Measurements from ENCODE around the gene NFIB. TPM values are rescaled to one million over a fixed set of nuclear protein-coding genes. Genes with fewer than 3 reads are reported as not detected.
A peak's percentile ranks its signal among the peaks of the same experiment; 100 is the strongest.

Gene NFIB
- polyA plus RNA-seq, 3 donors: 19.9 to 22.1 (median 21.8) TPM

DNA sequence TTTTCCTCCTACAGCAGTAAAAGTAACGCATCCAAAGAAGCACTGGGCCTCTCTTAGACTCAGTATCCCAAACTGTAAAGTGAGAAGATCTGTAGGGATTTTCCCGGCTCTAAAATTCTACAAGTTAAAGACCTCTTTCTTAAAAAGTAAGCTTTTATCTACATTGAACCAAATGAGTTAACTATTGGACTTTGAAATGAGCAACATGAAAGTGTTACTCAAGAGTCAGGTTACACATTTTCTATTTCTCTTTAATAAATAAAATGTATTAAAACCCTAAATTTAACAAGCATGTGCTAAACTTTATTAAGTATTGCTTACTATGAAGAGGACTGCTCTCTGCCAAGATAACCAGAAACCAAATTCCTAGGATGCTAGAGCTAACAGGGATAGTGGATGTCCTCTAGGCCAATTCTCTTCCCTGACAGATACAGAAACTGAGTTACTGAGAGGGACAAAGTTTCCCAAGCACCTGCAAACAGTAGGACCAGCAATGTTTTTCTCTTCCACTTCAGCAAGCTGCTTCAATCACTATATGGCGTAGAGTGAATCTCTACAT, 21.7 kb downstream of the NFIB start:
- DNase-seq (ENCODE audit: extremely low read depth in 1 of 11, low read depth in 9 of 11, low spot score in 4 of 11): no peak

DNA sequence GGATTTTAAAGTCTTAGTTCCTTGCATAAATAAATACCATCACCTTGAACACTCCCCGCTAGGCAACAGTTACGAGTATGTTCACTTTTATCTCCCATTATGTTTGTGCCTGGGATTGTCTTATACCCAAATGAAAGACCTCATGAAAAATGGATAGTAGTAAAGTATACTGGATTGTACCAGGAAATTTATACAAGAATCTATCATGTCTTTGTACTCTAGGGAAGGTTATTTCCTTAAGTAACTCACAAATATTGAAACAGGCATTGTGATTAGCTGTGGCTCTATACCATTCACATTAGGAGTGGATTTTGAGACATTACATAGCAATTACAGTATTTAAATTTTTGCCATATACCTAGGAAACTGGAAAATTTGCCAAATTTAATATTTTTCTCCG, 24.0 kb downstream of the NFIB start:
- DNase-seq (ENCODE audit: extremely low read depth in 1 of 11, low read depth in 9 of 11, low spot score in 4 of 11): no peak

DNA sequence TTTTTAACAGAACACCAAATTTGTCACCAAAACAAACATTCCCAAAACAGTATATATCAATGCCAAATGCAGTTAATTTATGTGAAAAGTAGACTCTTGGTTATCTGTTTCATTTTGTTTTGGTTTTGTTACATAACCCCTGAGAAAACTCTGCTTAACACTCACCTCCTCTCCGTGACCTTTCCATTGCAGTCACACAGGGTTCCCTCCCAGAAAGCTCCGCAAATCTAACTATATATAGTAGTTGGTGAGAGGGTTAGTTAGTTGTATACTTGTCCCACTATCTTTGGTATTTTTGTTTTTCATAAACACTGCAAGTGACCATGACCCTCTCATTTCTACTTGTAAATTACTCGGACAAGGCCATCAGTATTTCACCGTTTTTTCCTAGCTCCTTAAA, 25.5 kb downstream of the NFIB start:
- no peak for DNase-seq (ENCODE audit: extremely low read depth in 1 of 11, low read depth in 9 of 11, low spot score in 4 of 11)

DNA sequence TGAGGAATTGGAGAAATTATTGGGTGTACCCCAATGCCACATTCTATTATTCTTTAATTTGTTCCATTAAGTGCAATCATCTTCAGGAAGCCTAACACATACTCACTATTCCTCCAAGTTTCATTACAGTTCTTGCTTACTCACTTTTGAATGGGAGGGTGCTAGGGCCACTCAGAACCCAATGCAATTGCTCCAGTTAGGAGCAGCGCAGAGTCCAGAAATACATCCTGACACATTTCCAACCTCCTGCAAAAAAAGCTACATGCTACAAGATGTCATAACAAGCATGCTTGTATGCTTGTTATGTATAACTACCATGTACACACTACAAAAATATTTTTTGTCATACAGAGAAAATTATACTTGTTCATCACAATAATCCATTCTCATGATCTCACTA, 27.8 kb downstream of the NFIB start:
- no peak for DNase-seq (ENCODE audit: extremely low read depth in 1 of 11, low read depth in 9 of 11, low spot score in 4 of 11)

DNA sequence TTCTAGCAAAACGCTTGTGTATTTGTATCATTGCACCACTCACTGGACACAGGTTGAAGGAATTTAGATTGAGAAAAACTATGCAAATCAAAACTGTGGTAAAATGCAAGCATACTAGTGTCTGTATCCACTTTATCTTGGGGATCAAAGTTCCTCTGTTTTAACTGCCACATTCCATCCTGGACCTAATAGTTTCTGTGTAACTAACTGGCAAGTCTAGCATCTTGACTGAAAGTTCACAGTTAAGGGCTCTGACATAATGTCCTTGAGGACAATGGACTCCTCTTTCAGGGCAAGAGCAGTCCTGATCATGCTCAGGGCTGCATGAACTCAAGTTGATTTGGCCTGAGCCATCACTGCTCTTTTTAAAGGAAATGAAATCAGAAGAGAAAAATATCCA, 30.7 kb downstream of the NFIB start:
- no peak for DNase-seq (ENCODE audit: extremely low read depth in 1 of 11, low read depth in 9 of 11, low spot score in 4 of 11)

DNA sequence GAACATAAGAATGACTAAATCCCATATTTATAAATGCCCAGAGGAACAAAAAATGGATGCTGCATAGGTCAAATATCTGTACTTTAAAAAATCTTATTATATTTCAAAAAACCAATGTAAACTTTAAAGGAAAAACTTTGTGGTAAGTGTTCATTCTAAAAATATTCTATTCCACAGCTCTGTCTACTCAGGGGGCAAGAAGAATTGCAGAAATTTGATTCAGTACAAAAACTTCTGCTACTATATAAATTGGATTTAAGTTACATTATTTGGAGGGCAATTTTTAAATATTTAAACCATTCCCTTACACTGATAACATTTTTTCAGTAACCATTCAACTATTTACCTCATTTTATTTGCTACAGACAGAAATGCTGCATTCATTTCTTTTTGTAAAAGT, 32.1 kb downstream of the NFIB start:
- DNase-seq (ENCODE audit: extremely low read depth in 1 of 11, low read depth in 9 of 11, low spot score in 4 of 11): no peak

DNA sequence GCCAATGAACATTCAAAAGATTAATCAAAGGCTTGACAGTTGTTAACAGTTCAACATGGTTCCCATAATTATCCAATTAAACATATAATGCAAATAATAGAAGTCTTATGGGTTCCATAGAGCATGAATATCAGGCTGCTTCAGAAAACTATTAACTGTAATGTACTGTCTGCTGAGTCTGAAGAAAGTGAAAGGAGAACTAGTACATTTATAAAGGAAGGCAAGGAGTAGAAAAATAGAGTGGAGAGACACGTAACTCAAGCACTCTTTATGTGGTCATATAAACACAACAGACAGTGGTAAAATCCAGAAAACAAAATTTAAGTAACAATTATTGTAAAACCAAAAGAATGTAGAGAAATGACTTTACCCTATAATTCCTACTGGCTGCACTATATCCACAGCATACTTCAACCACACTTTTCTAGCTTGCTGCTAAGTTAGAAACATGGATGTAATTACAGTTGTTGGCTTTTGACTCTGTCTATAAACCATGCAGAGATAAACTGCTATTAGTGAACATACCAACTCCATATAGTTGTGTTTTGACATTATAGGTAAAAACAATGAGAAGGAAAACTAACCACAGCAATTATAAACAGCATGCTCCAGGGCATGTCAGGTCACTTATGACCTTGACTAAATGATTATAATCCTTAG, 32.7 kb downstream of the NFIB start:
- no peak for DNase-seq (ENCODE audit: extremely low read depth in 1 of 11, low read depth in 9 of 11, low spot score in 4 of 11)

DNA sequence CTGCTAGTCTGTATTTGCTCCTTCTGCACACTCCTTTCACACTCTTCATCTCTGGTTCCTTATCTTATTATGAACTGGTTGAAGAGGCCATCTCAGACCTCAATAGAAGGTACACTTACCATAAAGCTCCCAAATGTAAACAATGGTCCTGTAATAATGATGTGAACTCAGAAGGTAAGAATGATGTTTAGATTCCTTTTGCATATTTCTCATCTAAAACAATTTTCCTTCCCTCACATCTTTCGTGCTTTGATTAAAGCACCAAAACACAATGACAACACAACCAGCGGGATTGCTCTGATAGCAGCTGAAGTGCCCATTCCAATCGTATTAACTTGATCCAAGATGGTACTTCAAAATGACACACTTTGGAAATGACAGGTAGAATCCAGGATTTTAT, 34.3 kb downstream of the NFIB start:
- no peak for DNase-seq (ENCODE audit: extremely low read depth in 1 of 11, low read depth in 9 of 11, low spot score in 4 of 11)

DNA sequence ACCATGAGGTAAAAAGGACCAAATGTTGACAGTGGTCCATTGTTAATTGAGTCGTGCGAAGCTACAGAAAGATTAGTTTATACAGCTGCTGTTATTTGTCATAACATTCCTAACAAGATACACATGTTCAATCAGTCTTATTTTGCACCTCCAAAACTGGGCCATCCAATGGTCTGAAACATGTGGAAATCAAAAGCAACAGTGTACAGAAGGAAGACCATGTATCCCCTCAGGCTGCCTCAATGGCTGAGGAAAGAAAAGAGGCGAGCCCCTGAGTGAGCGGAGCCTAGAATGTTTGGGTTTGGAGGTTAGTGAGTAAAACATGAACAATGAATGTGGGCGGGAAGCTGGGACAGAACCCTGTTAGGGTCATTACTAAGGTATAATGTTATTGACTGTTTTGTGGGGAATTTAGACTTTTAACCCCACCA, 35.6 kb downstream of the NFIB start:
- no peak for DNase-seq (ENCODE audit: extremely low read depth in 1 of 11, low read depth in 9 of 11, low spot score in 4 of 11)

DNA sequence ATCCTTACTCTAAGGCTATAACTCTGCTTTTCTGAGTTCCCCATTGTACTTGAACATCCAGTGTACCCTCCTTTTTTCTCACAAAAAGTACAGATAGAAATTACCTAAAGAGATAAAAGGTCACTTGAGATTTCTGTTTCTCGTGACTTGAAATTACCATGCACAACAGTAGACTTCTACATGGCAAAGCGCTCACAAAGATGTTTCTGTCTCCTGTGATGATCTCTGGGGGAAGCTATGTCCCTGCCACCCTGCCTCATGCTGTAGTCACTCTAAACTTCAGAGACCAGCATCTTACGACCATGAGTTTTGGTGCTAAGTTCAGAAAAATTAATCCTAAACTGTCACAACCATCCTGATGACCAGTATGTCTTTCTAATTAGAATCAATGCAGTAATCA, 36.2 kb downstream of the NFIB start:
- no peak for DNase-seq (ENCODE audit: extremely low read depth in 1 of 11, low read depth in 9 of 11, low spot score in 4 of 11)

DNA sequence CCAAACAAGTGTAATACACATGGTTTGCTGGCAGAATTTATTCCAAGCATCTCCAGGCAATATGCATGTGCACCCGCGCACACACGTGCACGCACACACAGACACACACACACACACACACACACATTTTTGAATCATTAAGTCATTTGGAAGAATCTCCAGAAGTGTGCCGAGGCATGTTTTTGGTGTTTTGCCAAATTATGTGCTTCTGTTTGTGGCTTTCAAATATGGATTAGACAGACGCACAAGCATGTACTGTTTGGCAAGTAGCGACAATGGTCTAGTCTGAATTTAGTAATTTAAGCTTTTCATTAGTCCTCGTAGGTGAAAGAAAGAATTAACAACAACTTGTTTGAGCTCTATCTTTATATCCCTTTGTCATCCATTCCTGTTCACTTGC, 36.7 kb downstream of the NFIB start:
- DNase-seq (ENCODE audit: extremely low read depth in 1 of 11, low read depth in 9 of 11, low spot score in 4 of 11): no peak

DNA sequence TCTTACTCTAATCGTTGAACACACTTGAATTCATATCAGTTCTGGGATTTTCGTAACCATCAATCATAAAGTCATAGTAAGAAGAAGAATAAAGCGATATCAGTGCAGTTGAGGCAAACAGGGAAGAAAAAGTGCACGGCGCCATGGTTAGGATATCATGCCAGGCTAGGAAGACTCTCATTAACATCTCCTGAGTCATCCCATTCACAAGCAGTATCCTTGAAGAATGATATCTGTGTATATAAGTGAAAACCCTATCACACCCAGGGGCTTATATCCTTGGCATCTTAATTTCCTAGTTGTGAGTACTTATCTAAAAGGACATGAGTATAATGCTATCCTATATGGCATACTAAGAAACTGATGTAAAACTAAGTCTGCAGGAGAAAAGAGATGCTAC, 38.6 kb downstream of the NFIB start:
- no peak for DNase-seq (ENCODE audit: extremely low read depth in 1 of 11, low read depth in 9 of 11, low spot score in 4 of 11)

DNA sequence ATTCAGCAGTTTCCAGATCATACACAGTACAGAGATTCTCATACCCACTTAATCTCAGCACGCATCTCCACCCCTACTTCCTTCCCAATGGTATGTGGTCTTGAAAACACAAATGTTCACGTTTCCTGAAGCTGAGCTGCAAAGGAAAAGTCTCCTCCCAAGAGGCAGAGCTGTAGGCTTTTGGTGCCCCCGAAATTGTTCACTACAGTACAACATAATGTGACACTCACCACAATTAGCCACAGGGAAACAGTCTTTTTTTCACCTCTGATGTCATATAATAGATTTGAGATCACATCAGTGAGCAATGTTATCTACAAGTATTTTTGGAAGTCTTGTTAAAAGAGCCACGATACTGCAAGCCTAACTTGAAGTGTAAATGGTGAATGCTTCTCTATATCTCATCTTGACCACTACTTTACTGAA, 40.2 kb downstream of the NFIB start:
- DNase-seq (ENCODE audit: extremely low read depth in 1 of 11, low read depth in 9 of 11, low spot score in 4 of 11): no peak

DNA sequence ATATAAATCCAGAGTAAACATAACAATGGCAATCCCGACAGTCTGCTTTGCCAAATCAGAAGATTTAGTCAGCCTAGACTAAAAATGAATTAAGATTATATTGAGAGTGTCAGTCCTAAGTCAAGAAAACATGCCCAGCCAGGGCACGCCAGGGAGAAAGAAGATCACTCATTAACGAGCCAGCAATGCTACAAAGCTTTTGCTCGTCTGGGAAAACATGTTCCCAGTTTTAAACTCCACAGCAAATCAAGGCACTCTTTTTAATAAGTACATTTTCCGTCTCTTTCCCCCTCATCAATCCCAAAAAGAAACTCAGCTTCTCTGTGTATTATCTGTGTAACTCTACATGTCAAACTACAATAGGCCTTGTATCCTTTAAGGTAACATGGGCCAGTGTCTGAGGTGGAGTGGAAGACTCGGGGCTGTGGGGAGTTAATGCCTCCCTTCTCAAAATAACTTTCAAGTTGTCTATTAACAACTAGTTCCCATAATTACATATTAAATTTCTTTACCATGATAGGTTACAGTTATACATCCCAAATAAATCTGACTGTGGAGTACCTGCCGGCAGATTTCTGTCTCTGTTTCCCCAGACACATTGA, 40.9 kb downstream of the NFIB start:
- DNase-seq (ENCODE audit: extremely low read depth in 1 of 11, low read depth in 9 of 11, low spot score in 4 of 11): no peak

DNA sequence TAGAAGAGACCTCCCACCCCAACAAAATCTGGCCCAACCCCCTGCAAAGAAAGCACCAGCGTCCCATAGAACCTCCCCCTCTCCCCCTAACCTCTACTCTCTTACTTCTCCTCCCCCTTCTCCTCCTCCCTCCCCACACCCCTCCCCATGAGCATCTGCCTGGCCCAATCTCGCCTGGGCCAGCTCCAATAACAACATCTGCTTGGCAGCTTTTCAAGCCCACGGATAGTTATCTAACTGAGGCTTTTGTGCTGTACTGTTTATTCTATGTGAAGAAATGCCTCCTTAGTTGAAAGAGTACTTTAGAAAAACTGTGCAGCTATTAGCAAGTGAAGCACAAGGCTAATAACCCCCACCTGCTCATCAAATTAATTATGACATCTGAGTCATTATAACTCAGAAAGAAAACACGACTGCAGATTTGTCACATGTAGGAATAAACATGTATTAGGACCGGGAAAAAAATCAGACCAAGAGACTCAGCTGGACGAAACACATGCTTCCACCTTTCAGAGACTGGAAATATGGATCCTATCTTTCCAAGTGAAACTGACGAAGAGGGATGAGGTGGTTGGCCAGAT, 42.8 kb downstream of the NFIB start:
- peak in 8 of 11 donors; percentile 44 to 71 (median 56) for DNase-seq (ENCODE audit: extremely low read depth in 1 of 11, low read depth in 9 of 11, low spot score in 4 of 11)

DNA sequence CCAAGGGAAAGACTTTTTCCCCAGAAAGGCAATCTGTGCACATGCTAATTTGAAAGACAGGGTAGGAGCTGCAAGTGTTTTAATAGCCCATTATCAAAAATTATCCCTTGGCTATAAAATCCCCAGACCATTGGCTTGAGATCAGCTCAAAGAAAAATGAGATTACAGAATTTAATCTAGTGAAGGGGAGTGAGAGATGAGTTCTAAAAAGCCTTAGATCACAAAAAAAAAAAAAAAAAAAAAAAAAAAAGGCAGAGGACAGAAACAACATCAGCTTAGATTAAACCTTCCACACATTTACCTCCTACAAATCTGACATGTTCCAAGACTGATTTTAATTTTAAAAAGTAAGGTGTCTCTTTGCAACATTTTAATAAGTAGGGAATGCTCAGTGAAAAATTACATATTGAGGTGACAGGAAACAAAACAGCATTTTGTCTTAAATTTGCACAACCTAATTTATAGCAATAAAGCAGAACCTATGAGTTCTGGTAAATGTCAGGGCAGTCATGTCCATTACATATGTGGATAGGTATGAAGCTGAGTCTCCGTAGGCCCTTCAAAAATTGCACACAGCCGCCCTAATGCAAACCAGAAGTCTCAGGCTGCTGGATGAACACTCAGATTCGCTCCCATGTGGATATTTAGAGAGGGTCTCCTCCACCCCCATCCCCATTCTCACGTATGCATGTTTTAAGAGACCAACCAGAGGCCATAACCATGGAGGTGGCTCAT, 43.4 kb downstream of the NFIB start:
- DNase-seq (ENCODE audit: extremely low read depth in 1 of 11, low read depth in 9 of 11, low spot score in 4 of 11): no peak

DNA sequence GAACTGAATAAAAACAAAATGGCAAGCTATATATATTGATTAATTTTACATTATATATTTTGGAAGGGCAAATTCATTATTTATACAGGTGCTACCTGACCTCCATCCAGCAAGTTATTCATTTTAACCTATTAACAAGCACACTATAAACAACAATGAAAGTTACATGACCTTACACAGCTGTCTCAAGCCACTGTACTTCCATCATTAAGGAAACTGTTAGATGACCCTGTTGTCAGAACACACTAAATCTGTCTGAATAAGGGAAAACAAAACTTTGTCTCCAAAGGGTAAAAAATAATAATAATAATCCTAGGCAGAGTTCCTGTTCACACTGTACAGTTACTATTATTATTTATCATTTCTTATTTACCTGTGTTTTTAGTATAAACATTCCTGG, 44.0 kb downstream of the NFIB start:
- DNase-seq (ENCODE audit: extremely low read depth in 1 of 11, low read depth in 9 of 11, low spot score in 4 of 11): no peak

DNA sequence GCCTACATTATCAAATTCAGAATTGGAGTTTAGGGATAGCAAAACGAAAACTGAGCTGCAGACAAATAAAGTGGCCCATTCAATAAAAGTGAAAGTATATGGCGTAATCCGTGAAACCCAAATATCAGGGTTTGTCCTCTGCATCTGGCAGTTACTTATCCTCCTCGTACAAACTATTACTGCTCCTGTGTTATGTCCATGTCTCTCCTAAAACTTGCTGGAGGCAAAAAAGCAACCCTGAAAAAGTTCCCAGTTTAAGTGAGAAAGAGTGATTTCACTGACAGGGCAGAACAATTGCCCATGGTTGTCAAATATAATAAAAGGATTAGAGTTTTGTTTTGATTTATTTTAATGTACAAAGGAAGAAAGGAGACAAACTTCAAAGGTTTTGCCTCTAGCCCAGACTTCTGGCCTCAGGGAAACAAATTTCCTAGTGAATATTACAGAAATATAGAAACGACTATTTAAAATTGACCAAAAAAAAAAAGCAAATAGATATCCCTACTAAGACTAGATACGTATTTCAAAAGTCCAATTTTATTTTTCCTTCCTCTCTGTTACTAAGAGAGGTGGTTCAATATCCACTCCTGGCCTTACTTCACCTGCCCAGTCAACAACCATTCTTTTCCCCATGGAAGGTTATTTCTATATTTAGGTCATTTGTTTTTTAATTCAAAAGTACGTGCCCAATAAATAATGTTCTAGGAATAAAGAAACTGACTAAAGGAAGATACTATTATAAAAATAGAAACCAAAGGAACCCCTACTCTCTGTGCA, 50.0 kb downstream of the NFIB start:
- DNase-seq (ENCODE audit: extremely low read depth in 1 of 11, low read depth in 9 of 11, low spot score in 4 of 11): no peak

DNA sequence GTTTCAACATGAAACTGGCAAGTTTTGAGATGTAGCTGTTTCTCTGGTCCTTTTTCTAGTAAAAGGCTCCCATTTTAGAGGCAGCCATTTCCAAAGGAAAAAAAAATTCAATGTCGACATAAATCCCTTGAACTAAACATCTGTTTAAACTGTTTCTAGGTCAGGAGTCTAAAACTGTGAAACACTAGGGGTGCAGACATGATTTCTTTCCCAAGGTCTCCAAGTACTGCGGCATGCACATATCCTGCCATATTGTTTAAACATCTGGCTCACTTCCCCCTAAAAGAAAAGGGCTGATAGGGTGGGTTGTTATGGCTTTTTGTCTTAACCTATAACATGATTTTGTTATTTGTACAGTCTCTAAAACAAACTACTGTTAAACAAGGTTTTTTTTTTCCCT, 51.1 kb downstream of the NFIB start:
- peak in 3 of 11 donors; percentile 24 to 55 (median 48) for DNase-seq (ENCODE audit: extremely low read depth in 1 of 11, low read depth in 9 of 11, low spot score in 4 of 11)
